Ammon's horn (tissue), 1 donor: Measurements from ENCODE around the gene MAP3K2.

Experiments
- DNase-seq: peaks from one replicate; pipeline ENCODE4 v3.0.0-alpha.2; 2016; ENCODE audit warnings: low spot score

MAP3K2 gene

GRCh38 chr2:127288274-127288673, 99.5 kb downstream of the MAP3K2 start:
- no peak for DNase-seq

- DNase-seq, result no peak
Observed at GRCh38 chr2:127283275-127283674, 104.5 kb downstream of the MAP3K2 start.

- no peak for DNase-seq
Observed at GRCh38 chr2:127280693-127281092, 107.1 kb downstream of the MAP3K2 start.

GRCh38 chr2:127279781-127280180, 108.0 kb downstream of the MAP3K2 start:
- no peak for DNase-seq

GRCh38 chr2:127278959-127279358, 108.8 kb downstream of the MAP3K2 start:
- DNase-seq, result no peak

- no peak for DNase-seq
Observed at GRCh38 chr2:127277028-127277427, 110.7 kb downstream of the MAP3K2 start.

- no peak for DNase-seq
Observed at GRCh38 chr2:127275789-127276188, 112.0 kb downstream of the MAP3K2 start.

- peak; percentile 51 for DNase-seq
Observed at GRCh38 chr2:127275356-127275755, 112.4 kb downstream of the MAP3K2 start.

GRCh38 chr2:127270663-127271062, 117.1 kb downstream of the MAP3K2 start:
- no peak for DNase-seq

GRCh38 chr2:127261804-127262406, 125.9 kb downstream of the MAP3K2 start:
- DNase-seq, result no peak

- no peak for DNase-seq
Observed at GRCh38 chr2:127259355-127259754, 128.4 kb downstream of the MAP3K2 start.

GRCh38 chr2:127256866-127257265, 130.9 kb downstream of the MAP3K2 start:
- DNase-seq, result no peak

- no peak for DNase-seq
Observed at GRCh38 chr2:127256381-127256780, 131.4 kb downstream of the MAP3K2 start.

- DNase-seq, result no peak
Observed at GRCh38 chr2:127255721-127256120, 132.1 kb downstream of the MAP3K2 start.

- DNase-seq, result no peak
Observed at GRCh38 chr2:127255146-127255545, 132.6 kb downstream of the MAP3K2 start.

- no peak for DNase-seq
Observed at GRCh38 chr2:127254386-127254981, 133.3 kb downstream of the MAP3K2 start.
